Left renal cortex interstitium (tissue), 4 donors: ENCODE results near the gene MPDU1. TPM values are rescaled to one million over a fixed set of nuclear protein-coding genes. Genes with fewer than 3 reads are reported as not detected.

Source experiments
- DNase-seq, 4 donors: peaks; one replicate each; pipeline ENCODE4 v3.0.0-alpha.2; 2013; ENCODE audit warnings: low read depth in 4 of 4, low spot score in 2 of 4, missing footprints in 1 of 4
- polyA plus RNA-seq, 4 donors: library from polyadenylated mRNA; unstranded; fragments of 120-200 nt; gene quantifications; one replicate each; pipeline ENCODE4 v1.2.1, GENCODE V29; 2013; ENCODE audit not compliant: insufficient read length in 4 of 4

The MPDU1 gene
- polyA plus RNA-seq: 100 to 1,000 TPM; 102 to 125 (median 121) TPM

DNA sequence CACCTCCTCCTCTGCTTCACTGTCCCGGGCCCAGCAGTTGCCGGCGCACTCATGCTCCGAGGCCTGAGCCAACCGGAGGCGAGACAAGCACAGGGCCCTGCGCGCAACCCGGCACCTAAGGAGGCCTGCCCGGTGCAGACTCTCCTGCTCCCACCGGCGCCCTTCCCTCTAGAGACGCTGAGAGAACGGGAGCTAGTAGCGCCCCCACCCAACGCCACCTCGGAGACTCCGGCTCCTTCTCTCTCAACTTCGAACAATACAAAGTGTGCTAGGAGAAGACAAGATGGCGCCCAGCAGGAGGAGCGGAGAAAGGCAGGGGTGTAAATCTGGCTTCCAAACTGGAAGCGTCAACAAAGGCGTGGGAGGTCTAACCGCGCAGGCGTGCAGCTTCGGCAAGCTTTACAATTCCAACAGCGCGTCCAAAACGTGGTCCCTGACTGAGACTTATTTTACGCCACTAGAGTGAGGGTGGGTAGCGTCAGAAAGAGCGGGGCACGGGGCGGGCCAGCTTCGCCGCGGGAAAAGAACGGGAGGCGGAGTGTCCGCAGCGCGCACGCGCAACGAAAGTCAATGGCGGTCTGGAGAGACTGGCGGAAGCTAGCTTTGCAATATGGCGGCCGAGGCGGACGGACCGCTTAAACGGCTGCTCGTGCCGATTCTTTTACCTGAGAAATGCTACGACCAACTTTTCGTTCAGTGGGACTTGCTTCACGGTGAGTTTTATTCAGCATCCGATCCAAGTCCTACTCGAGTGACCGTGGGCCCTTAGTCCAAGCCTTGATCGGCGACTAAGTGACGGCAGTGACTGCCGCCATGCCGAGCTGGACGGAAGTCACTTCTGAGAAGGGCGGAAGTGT, at the start of gene MPDU1:
Gene MPDU1 (plus strand): TSS at position 600 of the 857 bp plus-strand sequence. CDS start 11 bp downstream, at position 611.
- DNase-seq: peak; percentile 95 to 98 (median 97)

DNA sequence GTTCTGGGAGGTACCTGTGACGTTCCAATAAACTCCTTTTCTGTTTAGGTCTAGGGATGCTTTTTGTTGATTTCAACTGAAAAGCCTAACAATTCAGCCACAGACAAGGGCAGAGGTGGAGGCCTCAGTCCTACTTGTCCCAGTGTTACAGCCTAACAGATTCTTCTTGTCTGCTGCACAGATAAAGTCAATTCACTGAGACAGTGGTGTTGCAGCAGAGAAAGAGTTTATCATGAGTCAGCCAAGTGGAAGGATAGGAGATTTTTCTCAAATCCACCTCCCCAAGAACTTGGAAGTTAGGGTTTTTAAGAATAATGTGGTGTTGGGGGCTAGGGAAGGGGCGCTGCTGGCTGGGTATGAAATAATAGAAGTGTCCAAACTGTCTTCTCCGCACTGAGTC, 45.6 kb upstream of the MPDU1 start:
- no peak for DNase-seq

DNA sequence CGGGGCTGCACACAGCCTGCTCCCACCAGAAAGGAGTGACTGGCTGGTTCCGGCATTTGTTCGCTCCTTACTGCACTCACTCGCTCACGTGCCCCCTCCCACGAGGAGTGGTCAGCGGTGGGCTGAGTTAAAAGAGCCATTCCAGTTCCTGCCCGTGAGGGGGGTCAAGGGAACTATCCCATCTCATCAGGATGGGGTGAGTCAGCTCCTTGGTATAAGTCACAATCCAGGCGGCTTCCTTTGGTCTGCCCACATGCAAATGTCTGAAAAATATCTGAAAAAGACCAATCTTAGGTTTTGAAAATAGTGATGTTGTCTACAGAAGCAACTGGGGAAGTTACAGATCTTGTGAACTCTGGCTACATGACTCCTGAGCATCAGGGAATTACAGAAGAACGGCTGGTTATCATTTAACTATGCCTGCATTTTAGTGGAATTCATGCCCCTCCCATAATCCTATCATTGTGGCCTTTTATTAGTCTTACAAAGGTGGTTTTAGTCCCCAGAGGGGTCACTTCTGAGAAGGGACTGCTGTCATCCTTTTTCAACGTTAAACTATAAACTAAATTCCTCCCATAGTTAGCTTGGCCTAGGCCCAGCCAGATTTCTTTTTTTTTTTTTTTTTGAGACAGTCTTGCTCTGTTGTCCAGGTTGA, 44.6 kb upstream of the MPDU1 start:
- DNase-seq: no peak

DNA sequence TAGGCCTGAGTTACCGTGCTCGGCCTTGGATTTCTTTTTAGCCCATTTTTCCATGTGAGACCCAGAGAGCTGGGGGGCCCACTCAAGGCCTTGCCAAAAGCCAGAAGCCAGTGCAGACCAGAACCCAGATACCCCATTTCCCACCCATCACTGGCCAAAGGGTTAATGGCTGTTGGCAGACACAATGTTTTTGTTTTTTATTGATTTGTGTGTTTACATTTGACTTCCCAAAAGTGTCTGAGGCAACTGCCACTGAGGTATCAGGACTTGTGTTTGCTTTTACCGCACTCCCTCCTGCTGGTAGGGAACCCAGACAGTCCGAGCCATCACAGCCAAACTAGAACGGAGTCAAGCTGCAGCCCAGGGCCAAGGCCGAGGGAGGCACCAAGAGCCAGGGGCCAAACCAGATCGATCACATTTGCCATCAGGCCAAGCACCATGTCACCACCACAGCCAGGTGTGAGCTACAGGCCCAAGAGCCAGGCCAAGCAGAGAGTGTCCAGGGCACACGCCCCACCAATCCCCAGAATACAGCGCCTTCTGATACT, 42.5 kb upstream of the MPDU1 start:
- DNase-seq: no peak

DNA sequence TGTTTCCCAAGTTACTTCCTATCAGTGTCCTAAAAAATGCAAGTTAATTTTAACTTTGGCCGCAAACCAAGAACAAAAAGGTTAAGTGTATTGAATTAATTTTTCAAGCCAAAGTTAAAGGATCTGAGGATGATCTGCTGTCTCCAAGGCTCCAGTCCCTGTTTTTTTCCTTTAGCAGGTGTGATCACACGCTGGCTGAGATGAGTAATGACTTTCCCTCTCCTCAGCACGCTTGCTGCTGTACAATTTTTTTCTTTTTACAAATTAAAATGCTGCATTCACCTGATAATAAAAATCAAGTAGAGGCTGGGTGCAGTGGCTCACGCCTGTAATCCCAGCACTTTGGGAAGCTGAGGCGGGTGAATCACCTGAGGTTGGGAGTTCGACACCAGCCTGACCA, 38.7 kb upstream of the MPDU1 start:
- DNase-seq: no peak

DNA sequence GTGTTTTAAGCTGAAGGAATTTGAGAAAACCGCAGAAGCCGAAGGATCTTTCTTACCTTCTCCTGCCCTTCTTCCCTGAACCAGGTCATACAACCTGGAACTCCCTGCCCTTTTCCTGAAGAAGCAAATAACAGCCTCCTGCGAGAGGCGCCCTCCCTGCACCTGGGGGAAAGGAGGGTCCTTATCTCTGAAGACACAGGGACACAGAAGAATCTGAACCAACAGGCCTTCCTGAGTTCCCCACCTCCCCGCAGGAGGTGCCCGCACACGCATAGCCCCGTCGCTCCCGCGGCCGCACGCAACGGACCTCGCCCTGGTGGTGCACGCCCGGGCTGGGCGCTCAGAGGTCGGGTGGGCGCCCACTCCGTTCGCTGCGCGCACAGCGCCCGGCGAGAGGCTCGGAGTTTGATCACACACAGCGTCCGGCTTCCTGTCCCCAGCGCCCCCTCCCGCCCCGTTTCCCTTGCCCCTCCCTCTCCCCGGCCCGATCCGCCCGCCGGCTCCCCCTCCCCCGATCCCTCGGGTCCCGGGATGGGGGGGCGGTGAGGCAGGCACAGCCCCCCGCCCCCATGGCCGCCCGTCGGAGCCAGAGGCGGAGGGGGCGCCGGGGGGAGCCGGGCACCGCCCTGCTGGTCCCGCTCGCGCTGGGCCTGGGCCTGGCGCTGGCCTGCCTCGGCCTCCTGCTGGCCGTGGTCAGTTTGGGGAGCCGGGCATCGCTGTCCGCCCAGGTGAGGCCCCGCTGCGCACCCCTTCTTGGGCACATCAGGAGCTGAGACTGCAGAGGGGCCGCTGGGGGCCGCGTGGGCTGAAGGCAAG, 34.9 kb upstream of the MPDU1 start, which contains the start of gene TNFSF12:
Gene TNFSF12 (plus strand): TSS at position 474 of the 816 bp plus-strand sequence. CDS start 96 bp downstream, at position 570.
- no peak for DNase-seq

DNA sequence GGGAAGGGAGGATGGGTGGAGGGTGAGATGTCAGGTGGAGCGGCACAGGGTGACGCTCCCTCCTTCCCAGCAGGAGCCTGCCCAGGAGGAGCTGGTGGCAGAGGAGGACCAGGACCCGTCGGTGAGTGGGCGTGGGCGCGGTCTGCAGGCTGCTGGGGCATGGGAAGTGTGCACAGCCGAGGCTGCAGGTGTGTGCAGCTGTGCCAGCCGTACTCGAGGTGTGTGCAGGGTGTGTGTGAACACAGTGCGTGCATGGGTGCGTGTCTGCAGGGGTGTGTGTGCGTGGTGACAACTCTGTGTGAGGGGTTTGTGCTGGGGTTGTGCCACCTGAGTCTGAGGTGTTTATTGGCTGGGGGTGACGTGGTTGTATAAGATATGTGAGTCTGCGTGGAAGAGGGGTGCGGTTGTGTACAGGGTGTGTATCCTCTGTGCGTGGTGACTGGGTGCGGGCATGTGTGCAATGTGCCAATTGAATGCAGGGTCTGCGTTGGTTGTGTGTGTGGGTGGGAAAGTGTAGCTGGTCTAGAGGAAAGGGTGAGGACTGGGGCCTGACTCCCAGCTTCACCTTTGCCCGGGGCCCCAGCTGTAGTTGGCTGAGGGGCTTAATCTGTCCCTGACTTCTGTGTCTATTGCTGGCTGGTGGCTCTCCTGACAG, 34.1 kb upstream of the MPDU1 start:
- no peak for DNase-seq

DNA sequence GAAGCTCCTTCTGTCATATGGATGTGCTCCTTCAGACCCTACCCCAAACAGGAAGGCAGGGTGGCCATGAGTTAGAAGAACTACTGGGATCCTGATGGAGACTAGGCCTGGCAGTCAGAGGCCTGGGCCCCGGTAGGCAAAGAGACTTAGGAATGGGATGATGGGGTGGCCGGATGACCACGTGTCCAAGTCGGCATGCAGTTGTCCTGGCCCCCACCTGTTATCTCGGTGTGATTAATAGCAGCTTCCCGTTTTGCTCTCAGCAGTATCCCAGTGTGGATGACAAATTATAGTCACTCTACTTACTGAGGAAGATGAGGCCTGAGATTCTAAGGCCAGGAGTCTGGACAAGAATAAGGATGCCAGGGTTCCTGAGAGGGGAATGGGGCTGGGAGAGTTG, 33.3 kb upstream of the MPDU1 start:
- no peak for DNase-seq

DNA sequence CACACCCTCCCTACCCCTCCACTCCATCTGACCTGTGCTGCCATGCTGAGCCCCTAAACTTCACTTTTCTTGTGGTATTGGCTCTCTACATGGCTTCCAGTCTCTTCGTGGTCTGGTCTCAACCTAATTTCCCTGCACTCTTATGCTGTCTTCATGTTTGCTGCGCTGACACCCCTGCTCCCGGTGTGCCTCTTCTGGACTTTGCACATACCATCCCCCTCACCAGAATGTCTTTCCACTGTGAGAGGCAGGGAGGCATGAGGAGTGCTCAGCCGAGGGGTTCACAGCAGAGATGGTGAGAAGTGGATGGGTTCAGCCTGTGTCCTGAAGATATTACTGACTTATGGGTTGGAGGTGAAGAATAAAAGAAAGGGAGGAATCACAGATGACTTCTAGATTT, 32.3 kb upstream of the MPDU1 start:
- no peak for DNase-seq

DNA sequence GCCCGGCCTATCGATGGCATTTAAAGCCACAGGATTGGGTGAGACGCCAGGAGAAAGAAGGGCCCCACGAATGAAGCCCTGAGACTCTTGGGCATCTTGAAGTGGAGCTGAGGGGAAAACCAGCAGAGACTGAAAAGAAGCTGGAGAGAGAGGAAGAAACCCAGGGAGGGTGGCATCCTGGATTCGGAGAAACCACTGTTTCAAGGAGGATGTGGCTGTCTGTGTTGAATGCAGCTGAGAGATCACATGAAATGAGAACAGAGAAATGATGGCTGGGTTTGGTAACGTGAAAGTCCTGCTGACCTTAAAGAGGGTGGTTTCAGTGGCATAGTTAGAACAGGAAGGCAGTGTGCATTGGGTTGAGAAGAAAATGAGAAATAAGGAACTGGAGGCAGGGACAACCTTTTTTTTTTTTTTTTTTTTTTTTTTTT, 31.0 kb upstream of the MPDU1 start:
- DNase-seq: no peak

DNA sequence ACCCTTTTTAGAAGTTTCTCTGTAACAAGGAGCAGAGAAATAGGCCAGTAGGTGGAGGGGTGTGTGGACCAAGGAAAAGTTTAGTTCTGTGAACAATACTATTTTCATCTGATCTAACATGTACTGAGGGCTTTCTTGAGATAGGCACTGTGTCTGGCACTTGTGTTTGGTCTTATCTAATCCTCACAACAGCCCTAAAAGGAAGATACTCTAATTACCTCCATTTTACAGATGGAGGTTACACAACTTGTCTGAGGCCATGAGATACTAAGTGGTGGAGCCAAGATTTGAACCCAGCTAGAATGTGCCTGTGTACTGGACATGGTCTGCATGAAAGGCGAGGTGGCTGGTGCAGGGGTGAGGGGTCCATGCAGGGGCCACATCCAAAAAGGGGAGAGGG, 30.3 kb upstream of the MPDU1 start:
- DNase-seq: no peak

DNA sequence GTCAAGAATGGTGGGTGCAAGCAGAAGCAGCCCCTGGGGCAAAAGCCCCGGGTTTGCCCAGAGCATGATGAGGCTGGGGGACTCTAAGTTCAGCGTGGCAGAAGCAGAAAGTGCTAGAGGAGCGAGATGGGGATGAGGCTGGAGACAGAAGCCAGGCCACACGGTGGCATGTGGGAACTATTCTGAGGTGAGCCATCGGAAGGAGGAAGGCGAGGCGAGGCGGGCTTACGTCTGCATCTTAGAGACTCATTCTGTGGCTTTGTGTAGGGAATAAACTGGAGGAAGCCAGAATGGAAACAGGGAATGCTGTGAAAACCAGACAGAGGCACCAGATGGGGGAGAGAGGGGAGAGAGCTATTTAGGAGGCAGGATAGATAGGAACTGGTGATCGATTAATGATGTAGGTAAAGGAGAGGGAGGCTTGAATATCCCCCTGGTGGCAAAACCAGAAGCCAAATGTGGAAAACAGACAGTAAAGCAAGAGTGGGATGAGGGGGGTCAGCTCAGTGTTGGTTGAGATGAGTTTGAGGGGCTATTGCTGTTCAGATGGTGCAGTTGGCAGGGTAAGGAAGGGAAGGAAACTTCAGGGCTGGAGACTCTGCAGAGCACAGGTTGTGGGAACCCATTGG, 28.2 kb upstream of the MPDU1 start:
- DNase-seq: no peak

DNA sequence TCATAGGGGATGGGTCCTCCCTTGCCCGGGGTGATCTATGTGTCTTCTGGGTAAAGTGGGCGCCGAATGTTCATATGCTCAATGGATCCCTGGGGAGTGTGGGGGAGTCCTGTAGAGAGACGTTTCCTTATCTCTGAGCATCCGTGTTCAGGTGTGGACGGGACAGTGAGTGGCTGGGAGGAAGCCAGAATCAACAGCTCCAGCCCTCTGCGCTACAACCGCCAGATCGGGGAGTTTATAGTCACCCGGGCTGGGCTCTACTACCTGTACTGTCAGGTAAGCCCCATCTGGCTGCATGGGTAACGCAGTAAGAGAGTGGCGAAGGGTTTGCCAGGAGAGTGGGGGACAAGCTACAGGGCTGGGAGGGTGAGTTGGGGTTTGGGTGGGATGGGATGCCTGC, 27.0 kb upstream of the MPDU1 start:
- no peak for DNase-seq

DNA sequence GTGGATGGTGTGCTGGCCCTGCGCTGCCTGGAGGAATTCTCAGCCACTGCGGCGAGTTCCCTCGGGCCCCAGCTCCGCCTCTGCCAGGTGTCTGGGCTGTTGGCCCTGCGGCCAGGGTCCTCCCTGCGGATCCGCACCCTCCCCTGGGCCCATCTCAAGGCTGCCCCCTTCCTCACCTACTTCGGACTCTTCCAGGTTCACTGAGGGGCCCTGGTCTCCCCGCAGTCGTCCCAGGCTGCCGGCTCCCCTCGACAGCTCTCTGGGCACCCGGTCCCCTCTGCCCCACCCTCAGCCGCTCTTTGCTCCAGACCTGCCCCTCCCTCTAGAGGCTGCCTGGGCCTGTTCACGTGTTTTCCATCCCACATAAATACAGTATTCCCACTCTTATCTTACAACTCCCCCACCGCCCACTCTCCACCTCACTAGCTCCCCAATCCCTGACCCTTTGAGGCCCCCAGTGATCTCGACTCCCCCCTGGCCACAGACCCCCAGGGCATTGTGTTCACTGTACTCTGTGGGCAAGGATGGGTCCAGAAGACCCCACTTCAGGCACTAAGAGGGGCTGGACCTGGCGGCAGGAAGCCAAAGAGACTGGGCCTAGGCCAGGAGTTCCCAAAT, 26.4 kb upstream of the MPDU1 start:
- no peak for DNase-seq

DNA sequence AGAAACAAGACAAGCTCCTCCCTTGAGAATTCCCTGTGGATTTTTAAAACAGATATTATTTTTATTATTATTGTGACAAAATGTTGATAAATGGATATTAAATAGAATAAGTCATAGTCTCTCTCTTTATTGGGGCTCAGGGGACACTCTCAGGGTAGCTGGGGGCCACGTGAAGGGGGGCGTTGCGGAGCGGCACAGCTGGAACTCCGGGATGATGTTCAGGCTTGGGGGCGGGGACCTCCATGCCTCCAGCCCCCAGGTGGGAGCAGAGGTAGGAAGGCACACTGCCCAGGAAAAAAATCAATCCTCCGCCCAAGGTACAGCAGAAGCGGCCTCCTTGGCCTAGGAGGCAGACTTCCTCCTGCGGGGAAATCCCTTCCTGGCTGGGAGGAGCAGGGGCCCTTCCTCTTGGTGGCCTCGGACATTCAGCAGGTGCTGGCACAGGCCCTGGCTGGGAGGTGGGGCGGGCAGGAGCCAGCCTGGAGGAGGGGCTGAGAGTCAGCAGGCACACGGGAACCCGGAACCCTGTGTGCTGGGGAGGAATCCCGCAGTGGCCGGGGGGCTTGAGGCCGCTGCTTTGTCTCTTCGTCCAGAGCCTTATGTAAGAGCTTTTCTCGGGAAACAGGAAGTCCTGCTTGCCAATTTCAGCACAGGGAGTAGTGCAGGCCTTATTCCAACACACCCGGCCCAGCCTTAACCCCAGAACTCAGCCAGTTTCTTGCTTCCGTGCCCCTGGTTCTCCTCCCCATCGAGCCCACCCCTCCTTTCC, 25.7 kb upstream of the MPDU1 start:
- DNase-seq: peak in 2 of 4 donors; percentile 58 to 62

DNA sequence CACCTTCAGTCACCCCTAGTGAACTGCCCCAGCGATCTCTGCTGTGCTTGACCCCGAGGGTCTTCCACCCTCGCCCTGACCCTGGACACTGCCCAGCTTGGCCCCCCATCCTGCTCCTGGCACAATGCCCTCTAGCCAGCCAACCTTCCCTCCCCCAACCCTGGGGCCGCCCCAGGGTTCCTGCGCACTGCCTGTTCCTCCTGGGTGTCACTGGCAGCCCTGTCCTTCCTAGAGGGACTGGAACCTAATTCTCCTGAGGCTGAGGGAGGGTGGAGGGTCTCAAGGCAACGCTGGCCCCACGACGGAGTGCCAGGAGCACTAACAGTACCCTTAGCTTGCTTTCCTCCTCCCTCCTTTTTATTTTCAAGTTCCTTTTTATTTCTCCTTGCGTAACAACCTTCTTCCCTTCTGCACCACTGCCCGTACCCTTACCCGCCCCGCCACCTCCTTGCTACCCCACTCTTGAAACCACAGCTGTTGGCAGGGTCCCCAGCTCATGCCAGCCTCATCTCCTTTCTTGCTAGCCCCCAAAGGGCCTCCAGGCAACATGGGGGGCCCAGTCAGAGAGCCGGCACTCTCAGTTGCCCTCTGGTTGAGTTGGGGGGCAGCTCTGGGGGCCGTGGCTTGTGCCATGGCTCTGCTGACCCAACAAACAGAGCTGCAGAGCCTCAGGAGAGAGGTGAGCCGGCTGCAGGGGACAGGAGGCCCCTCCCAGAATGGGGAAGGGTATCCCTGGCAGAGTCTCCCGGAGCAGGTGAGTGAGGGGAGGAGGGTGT, 24.9 kb upstream of the MPDU1 start, which contains the start of gene TNFSF13:
Gene TNFSF13 (plus strand): TSS at position 207 of the 776 bp plus-strand sequence. CDS start 290 bp downstream, at position 497.
- DNase-seq: no peak

DNA sequence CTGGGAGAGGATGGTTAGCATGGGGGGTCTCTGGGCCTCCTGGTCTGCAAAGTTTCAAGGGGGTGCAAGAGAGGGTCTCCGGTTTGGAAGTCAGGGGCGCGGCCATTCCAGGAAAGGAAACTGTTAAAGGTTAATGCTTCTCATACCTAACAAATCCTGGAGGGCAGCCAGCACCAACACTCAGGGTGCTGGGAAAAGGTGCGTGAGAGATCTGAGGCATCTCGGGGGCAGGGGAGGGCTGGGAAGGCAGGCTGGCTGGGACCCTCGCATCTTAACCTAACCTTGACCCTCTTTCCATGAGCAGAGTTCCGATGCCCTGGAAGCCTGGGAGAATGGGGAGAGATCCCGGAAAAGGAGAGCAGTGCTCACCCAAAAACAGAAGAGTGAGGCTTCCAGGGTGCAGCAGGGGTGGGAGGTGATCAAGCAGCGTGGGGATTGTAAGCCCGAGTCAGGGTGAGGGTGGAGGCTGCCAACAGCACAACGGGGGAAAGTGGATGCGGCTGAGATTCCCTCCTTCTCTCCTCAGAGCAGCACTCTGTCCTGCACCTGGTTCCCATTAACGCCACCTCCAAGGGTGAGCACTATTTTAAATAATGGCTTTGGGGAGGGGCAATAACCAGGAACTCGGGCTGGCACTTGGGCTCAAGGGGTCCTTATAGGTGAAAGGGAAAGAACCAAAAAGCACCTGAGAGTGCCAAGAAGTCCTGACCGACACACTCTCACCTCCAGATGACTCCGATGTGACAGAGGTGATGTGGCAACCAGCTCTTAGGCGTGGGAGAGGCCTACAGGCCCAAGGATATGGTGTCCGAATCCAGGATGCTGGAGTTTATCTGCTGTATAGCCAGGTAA, 24.1 kb upstream of the MPDU1 start:
- DNase-seq: no peak
